Epithelial cell of umbilical artery (primary cell): ENCODE results near the gene ZNF556. TPM values are rescaled to one million over a fixed set of nuclear protein-coding genes. Genes with fewer than 3 reads are reported as not detected.

ENCODE experiments used
- total RNA-seq: library from RNA; depleted of rRNA; stranded (reverse); fragments of >200 nt; gene quantifications from 2 replicates; pipeline ENCODE4 v1.2.3, GENCODE V29; 2014

Gene ZNF556
- not detected in 2 replicates for total RNA-seq

DNA sequence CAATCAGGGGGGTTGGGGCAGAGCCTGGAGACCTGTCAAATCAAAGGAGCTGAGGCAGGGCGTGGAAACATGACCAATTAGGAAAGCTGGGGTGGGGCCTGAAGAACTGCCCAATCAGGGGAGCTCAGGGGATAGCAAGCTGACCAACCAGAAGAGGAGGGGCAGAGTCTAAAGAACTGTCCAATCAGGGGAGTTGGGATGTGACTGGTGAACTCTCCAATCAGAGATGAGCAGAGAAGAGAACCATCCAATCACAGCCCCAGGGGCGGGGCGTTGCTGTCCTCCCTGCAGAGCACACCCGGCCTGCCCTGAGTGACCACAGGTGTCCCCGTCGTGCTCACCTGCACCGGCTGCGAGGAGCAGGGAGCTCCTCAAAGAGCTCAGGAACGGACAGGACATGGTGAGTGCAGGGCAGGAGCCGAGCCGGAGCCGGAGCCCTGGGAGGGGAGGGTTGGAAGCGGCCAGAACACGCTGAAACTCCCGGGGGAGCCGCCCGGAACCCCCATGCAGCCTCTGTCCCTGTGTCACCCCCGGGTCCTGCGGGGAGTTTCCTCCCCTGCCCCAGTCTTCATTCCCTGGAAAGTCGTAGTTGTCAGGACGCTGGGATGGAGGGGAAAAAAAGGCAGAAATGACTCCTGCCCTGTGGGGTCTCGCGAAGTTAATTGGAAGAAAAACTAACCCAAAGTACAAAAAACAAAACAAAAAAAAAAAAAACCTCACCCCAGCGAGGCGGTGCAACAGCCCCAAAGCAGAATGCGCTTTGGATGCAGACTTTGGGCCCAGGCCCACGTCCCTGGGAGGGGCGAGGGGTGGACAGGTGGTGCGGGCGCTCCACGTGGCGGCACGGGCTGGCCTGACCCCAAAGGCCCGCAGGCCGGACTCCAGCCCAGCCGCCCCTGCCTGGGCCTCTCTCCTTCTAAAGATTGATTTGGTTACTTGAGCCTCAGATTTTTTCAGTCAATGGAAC, at the start of gene ZNF556:
Gene ZNF556 (plus strand): TSS at position 311 of the 967 bp plus-strand sequence. CDS start 87 bp downstream, at position 398.

DNA sequence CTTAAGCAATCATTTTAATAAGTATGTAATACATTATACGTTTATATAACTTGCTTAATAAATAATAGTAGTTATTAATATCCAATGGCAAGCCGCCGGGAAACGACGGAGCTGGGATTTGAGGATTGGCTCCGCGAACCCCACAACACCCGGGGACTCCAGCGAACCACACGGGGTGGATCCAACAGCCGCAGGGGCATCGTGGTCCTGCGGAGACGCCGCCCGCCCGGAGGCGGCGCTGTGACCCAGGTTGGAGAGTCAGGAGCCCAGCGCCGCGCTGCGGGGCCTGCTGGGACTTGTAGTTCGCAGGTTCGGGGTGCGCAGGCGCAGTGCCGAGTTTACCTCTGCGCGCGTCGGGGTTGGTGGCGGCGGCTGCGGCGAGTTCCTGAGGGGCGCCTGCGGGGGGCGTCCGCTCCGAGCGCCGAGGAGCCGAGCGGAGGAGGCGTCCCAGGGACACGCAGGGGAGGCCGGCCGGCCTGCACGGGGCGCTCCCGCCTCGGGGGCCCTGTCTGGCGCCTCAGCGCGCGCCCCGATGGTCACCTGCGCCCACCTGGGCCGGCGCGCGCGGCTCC, 47.5 kb upstream of the ZNF556 start, which contains the start of gene ZNF554:
Gene ZNF554 (plus strand): TSS at position 329 of the 572 bp plus-strand sequence. CDS start 204 bp downstream, at position 533.

DNA sequence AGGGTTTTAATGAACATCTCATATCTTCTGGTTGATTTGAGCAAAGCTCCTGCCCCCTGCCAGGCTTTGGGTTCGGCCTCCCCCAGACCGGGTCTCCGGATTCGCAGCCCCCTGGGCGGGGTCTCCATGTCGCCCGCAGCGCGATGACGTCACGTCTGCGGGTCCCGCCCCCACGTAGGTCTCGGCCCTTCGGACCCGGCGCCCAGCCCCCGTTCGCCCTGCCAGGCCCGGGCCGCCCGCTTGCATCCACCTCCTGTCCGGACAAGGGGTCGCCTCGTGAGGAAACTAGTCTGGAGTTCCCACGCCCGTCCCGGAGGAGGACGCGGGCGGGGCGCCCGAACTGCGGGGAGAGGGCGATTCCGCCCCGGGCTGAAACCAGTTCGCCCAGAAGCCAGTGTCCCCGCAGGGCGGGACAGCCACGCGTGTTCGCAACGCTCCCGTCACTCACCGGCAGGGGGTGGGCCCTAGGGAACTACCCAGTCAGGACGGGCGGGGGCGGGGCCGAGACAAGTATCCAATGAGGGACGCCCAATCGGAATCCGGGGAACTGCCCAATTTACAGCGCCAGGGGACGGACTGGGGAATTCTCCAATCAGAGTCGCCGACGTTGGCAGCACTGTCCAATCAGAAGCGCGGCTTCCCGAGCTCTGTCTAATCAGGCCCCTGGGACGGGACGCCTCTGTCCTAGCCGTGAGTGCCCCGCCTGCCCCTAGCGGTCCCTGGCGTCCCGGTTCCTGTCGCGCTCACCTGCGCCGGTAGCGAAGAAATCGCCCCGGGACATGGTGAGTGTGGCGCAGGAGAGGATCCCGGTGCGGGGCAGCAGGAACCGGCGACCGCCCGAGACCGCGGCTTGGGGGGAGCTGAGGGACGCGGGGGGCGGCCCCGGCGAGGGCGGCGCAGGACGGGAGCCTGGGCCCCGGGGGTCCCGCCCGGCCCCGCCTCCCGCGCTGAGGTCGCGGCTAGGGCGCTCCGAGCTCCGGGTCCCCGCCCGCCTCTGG, 26.0 kb upstream of the ZNF556 start, which contains the start of gene ZNF555:
Gene ZNF555 (plus strand): TSS at position 682 of the 998 bp plus-strand sequence. CDS start 98 bp downstream, at position 780.

DNA sequence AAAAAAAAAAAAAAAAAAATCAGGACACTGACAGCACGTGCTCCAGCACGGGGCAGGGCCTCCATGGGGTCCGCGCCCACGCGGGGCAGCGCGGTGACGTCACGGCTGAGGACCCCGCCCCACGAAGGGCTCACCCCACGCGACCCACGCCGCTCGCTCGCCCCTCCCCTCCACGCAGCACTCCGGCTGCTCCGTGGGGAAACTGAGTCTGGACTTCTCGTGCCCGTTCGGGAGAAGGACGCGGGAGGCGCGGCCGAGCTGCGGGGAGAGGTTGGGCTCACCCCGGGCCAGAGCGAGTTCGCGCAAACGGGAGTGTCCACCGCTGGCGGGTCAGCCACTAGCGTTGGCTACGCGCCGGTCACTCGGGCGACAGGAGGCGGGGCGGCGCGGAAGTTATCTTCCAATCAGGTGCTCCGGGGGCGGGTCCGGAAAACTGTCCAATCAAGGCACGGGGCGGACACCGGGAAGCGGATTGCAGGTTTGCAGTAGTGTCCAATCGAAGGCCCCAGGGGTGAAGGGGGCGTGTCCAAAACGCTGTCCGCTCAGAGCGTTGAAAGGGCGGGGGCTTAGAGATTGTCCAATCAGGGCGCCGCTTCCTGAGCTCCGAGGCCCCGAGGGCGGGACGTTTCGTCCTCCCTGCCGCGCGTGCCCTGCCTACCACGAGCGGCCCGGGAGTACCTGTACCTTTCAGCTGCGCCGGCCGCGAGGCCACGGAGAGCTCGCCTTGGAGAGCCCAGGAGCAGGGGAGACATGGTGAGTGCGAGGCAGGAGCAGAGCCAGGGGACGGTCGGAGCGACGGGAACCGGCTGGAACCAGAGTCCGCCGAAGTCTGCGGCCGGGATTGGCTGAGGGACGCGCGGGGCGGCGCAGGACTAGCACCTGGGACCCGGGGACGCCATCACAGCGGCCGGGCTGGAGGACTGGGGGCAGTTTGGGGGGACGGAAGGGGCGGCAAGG, 33.4 kb downstream of the ZNF556 start, which contains the start of gene ZNF57:
Gene ZNF57 (plus strand): TSS at position 633 of the 957 bp plus-strand sequence. CDS start 118 bp downstream, at position 751.

Other genes starting within 250 kb of the ZNF556 start
- gene GNG7, start 164.6 kb upstream of the ZNF556 start, total RNA-seq: 0.32 TPM in 1 of 2 replicates, not detected in the other
- under 0.01 TPM in 1 of 2 replicates, not detected in the other for gene DIRAS1, start 146.0 kb upstream of the ZNF556 start, total RNA-seq
- 19.5 and 24.3 TPM in 2 replicates for gene SLC39A3, start 127.3 kb upstream of the ZNF556 start, total RNA-seq
- 36.5 and 44.2 TPM in 2 replicates for gene SGTA, start 84.1 kb upstream of the ZNF556 start, total RNA-seq
- 86.1 and 119 TPM in 2 replicates for gene THOP1, start 81.8 kb upstream of the ZNF556 start, total RNA-seq
- 2.6 TPM in 2 replicates for gene ZNF554, start 47.5 kb upstream of the ZNF556 start, total RNA-seq
- 3.9 and 6.8 TPM in 2 replicates for gene ZNF555, start 25.9 kb upstream of the ZNF556 start, total RNA-seq
- 4.9 and 6.8 TPM in 2 replicates for gene ZNF57, start 33.6 kb downstream of the ZNF556 start, total RNA-seq
- gene ZNF77, start 77.6 kb downstream of the ZNF556 start, total RNA-seq: 9.7 and 16.3 TPM in 2 replicates
- gene TLE6, start 110.2 kb downstream of the ZNF556 start, total RNA-seq: 4.9 and 7.1 TPM in 2 replicates
- gene TLE2, start 161.9 kb downstream of the ZNF556 start, total RNA-seq: 16.3 and 19.5 TPM in 2 replicates
- 59.9 and 89.3 TPM in 2 replicates for gene TLE5, start 195.2 kb downstream of the ZNF556 start, total RNA-seq
- gene GNA11, start 227.0 kb downstream of the ZNF556 start, total RNA-seq: 75.0 and 86.3 TPM in 2 replicates